ENCODE results near the gene STAM2.

DNA sequence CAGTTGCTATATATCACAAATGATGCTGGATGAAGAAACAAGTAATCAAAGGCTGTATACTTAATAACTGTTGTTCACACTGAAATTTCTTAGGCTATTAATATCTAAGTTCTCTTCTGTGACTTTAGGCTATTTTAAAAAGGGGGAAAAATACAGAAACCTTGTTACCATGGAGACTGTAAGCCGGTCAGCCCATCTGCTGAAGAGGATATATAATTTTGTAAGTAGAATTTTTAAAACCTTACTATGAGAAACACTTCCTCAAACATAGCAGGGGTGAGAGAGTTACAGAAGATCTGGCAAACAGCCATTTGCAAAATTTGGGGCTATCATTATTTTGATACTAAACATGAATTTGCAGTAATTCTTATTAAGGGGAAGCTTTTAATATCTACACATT lies 104.5 kb downstream of the STAM2 start:
- TF ChIP-seq, protein P1, sequence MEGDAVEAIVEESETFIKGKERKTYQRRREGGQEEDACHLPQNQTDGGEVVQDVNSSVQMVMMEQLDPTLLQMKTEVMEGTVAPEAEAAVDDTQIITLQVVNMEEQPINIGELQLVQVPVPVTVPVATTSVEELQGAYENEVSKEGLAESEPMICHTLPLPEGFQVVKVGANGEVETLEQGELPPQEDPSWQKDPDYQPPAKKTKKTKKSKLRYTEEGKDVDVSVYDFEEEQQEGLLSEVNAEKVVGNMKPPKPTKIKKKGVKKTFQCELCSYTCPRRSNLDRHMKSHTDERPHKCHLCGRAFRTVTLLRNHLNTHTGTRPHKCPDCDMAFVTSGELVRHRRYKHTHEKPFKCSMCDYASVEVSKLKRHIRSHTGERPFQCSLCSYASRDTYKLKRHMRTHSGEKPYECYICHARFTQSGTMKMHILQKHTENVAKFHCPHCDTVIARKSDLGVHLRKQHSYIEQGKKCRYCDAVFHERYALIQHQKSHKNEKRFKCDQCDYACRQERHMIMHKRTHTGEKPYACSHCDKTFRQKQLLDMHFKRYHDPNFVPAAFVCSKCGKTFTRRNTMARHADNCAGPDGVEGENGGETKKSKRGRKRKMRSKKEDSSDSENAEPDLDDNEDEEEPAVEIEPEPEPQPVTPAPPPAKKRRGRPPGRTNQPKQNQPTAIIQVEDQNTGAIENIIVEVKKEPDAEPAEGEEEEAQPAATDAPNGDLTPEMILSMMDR (conservative IDR thresholded peaks at IDR 0.05), result no peak
- TF ChIP-seq EZH2 (IDR thresholded peaks at IDR 0.05; ENCODE audit: low read depth), result no peak
